B cell (primary cell): ENCODE results near the gene ATP9B.

Experiments
- CTCF ChIP-seq: fragments of 200-600 bp; IDR thresholded peaks from one replicate; pipeline ENCODE4 v1.8.0; 2022; ENCODE audit warnings: antibody characterized with exemption, mild to moderate bottlenecking
- EZH2 ChIP-seq: IDR thresholded peaks from 2 replicates; pipeline ENCODE4 v1.6.1; 2012; ENCODE audit warnings: borderline replicate concordance, low read depth, mild to moderate bottlenecking, moderate library complexity, low read length; ENCODE audit not compliant: insufficient read depth, poor library complexity, severe bottlenecking

GRCh38 chr18:79070486-79070885 lies 1.3 kb downstream of the ATP9B start:
- TF ChIP-seq CTCF (no peak), EZH2 (no peak)
